DMS153 (cell line): Measurements from ENCODE around the gene TRAFD1.

Experiments used
- DNase-seq: peaks from one replicate; lab custom pipeline; 2025; lab: John Stamatoyannopoulos, UW

TRAFD1 gene

GRCh38 chr12:112160611-112161010 lies 35.3 kb downstream of the TRAFD1 start:
- DNase-seq: no peak

GRCh38 chr12:112161711-112162110 lies 36.4 kb downstream of the TRAFD1 start:
- DNase-seq: no peak

GRCh38 chr12:112162241-112162790 lies 37.0 kb downstream of the TRAFD1 start:
- DNase-seq: no peak

- DNase-seq: no peak
Measured at GRCh38 chr12:112163056-112163455, 37.7 kb downstream of the TRAFD1 start.

- DNase-seq: no peak
Measured at GRCh38 chr12:112163471-112163991, 38.2 kb downstream of the TRAFD1 start.

GRCh38 chr12:112164011-112164660 lies 38.8 kb downstream of the TRAFD1 start:
- no peak for DNase-seq

- DNase-seq: no peak
Measured at GRCh38 chr12:112165624-112166023, 40.3 kb downstream of the TRAFD1 start.

- no peak for DNase-seq
Measured at GRCh38 chr12:112166051-112167015, 41.0 kb downstream of the TRAFD1 start.

GRCh38 chr12:112167031-112167461 lies 41.7 kb downstream of the TRAFD1 start:
- no peak for DNase-seq

GRCh38 chr12:112167718-112168525 lies 42.6 kb downstream of the TRAFD1 start:
- DNase-seq: no peak

- no peak for DNase-seq
Measured at GRCh38 chr12:112168561-112168971, 43.2 kb downstream of the TRAFD1 start.

GRCh38 chr12:112169161-112169872 lies 44.0 kb downstream of the TRAFD1 start:
- DNase-seq: no peak

GRCh38 chr12:112169966-112170365 lies 44.6 kb downstream of the TRAFD1 start:
- no peak for DNase-seq

- DNase-seq: no peak
Measured at GRCh38 chr12:112170376-112170775, 45.0 kb downstream of the TRAFD1 start.

- DNase-seq: no peak
Measured at GRCh38 chr12:112170971-112171596, 45.7 kb downstream of the TRAFD1 start.

GRCh38 chr12:112172556-112173324 lies 47.4 kb downstream of the TRAFD1 start:
- no peak for DNase-seq

GRCh38 chr12:112175361-112176155 lies 50.2 kb downstream of the TRAFD1 start:
- no peak for DNase-seq

GRCh38 chr12:112176321-112177010 lies 51.1 kb downstream of the TRAFD1 start:
- no peak for DNase-seq
